Activated CD8-positive, alpha-beta memory T cell treated with anti-CD3 and anti-CD28 coated beads, Interleukin-2, amount 50 U/mL, for 48 hours (primary cell): Measurements from ENCODE around the gene CLDN7.
A peak's percentile ranks its signal among the peaks of the same experiment; 100 is the strongest.

Experiments
- DNase-seq: peaks from one replicate; pipeline ENCODE4 v3.0.0-alpha.2; 2020

The CLDN7 gene

DNA sequence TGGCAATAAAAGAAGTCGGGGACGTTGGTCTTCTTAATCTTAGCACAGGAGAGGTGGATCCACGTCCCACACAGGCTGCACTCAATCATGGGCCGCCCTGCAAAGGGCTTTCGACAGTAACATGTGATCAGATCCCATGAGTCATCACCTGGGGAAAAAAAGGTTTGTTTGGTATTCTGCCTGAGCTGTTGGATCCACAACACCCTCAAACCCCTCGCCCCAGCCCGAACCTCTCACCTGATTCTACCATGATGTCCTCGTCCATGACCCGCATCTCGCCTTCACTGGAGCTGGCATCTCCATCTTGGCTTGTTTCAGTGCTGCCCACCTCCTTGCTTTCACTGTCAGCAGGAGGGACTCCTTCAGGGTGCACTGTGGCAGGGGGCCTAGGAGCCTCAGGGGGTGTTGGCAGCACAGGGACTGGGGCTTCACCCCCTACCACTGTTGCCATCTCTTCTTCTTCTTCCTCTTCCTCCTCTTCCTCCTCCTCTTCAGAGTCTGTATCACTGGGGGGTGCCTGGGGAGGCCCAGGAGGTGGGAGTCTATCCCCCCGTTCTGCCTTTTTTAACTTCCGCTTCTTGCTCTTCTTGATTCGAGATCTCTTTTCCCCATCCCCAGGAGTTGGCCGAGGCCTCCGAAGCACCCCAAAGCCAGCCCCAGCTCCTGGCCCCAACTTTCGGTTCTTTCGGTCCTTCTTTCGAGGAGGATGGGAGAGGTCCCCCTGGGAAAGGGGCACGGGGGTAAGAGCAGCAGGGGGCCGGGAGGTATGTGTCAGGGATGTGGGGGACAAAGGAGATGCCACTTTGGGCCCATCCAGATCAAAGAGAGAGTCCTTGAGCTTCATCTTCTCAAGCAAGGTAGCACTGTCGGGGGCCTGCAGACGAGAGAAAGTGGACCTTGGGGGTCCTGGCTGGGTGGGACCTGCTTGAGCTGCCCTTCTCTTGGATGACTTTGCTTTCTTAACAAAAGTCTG, 26.3 kb downstream of the CLDN7 start:
- no peak for DNase-seq

DNA sequence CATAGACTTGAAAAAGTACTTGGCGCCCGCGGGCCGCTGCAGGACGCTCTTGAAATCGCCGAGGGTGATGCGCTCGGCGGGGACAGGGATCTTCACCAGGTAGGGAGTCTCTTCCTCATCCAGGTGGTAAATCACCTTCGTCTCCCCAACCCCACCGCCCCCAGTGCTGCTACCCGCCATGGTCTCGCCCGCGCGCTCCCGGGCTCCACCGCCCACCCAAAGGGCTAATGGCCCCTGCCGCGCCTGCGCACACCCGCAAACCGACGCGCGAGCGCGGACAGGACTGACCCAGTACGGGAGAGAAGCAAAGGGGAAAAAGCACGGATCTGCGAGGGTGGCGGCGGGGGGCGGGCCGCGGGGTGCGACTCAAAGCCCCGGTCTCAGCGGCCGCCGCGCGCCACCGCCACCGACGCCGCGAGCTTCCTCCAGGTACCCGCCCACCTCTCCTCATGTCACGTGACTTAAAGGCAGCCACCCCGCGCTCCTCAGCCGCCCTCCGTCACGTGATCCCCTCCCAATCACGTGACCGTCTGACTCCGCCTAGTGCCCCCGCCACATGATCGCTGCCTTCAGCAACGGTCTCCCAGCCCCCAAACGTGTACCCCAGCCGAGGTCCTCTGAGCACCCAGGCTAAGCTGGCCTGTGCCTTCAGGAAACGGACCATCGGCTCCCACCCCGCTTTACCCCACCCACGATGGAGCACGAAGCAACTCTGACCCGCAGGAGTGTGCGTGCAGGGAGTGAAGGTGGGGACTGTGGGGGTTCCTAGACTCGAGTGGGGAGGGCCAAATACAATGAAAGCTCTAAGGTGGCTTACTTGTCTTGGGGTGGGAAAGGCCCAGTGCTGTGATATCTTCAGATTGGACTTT, 28.0 kb downstream of the CLDN7 start, which contains the start of gene DVL2:
DVL2 (minus strand) TSS at position 435 of the 869 bp plus-strand sequence; CDS start at position 180, 255 bp downstream.
- DNase-seq = peak; percentile 95

DNA sequence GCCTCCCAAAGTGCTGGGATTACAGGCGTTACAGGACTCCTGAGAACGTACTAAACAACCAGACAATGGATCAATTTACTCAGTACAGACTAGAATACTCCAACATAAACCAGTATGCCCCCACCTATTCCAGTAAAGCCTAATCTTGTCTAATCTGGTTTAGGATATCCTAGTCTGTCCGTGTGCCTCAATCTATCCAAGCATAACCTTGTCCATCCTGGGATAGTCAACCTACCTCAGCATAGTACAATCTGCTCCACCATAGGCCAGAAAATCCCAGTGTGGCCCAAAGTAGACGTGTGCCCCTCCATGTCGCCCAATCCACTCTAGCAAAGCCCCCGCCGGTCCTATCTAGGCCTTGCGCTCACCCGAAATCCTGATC, 28.6 kb downstream of the CLDN7 start:
- no peak for DNase-seq

DNA sequence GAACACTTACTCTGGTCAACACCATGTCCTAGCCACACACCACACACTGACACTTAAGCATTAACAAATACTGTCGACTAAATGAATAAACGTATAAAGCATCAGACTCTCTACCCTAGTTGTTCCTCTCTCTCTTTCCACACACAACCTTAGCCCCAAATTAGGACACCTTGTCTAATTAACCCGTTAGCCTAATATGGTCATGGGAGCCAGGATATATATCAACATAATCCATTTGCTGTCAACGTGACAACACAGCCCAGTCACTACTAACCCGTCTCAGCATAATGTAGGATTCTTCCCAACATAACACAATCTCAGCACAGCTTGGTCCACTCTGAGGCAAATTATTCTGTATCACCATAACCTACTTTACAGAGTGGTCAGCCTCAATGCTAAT, 30.2 kb downstream of the CLDN7 start:
- DNase-seq = no peak

DNA sequence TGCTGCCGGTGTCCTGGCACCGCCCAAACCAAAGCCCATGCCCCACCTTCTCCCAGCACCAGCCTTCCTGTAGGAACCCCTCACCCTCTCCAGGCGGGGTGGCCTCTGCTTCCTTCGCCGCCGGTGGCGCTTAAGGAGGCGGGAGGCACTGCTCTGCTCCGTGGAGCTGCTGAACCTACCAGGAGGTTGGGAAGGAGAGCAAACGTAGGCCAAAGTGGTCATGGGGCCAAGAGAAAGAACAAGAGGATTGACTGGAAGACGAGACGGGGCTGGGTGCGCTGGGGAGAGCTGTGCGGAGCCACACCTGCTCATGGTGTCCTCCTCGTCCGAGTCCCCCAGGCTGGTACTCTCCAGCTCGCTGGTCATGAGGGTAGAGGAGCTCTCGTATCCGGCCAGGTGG, 32.8 kb downstream of the CLDN7 start:
- no peak for DNase-seq

DNA sequence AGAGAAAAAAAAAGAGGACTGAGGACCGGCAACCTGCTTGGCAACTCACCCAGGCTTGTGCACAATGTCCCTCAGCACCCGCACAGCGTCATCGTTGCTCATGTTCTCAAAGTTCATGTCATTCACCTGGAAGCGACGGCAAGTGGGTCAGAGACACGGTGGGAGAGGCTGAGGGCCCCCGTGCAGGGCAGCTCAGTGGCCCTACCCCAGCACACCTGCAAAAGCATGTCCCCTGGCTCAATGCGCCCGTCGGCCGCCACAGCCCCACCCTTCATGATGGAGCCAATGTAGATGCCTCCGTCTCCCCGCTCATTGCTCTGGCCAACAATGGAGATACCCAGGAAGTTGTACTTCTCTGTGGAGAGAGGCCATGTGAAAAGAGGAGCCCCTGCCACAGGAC, 33.4 kb downstream of the CLDN7 start:
- DNase-seq = no peak

DNA sequence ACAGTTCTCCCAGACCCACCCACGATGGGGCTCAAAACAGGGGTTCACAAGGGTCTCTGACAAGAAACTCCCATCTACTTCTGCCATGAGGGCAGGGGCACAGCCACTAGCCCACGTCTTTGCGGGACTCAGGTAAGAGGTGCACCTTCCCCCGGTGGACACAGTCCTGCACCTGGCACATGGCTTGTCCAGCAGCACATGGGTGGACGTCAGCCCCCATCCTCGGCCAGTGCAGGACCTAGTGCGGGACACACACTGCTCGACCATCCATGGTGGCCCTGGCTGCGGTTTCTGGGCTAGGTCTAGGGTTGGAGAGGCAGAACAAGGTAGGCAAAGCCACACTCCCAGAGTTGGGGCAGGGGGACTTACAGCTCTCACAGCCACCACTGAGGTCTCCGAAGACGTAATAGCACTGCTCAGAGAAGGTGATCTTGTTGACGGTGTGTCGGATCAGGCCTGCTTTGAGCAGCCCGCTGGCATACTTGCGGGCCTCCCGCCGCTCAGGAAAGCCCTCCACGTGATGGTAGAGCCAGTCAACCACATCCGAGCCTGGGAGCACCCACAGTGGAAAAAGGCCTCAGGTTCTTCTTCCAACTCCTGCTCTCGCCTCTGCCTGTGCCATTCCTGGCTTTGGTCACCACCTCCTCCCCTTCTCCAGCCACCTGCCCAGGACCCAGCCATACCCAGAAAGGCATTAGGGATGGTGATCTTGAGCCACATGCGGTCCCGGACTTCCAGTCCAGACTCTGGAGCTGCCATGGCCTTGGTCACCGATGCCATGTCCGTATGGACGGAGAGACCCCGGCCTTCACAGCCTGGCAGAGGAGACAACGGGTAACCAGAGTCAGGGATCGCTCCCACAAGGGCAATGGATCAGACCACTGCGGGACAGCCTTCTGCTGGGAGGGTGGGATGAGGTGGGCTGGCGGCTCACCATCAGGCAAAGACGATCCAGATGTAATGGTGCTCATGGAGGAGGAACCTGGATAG, 35.3 kb downstream of the CLDN7 start:
- no peak for DNase-seq

DNA sequence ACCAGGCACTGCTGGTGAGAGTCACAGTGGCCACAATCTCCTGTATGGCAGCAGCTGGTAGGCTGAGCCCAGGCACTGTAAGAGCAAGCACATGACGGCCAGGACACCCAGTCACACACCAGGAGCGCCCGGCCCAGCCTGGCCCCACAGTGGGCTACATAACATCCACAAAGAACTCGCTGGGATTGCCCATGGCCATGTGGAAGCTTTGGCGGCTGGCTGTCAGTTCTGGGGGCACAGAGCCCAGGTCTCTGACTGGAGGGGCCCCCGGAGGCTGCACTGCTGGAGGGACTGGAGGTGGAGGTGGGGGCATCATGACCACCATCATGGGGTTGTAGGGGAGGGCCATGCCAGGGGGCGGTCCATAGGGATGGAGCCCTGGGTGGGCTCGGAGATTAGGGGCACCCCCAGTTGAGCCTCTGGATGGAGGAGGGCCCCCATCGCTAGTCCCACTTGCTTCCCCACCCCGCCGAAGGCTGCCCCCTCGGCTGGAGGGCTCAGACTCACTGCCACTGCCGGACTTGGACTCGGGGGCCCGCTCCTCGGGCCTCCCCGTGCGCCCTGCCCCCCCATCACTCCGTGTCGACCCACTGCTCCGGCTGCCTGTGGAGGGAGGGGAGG, 36.5 kb downstream of the CLDN7 start:
- no peak for DNase-seq

DNA sequence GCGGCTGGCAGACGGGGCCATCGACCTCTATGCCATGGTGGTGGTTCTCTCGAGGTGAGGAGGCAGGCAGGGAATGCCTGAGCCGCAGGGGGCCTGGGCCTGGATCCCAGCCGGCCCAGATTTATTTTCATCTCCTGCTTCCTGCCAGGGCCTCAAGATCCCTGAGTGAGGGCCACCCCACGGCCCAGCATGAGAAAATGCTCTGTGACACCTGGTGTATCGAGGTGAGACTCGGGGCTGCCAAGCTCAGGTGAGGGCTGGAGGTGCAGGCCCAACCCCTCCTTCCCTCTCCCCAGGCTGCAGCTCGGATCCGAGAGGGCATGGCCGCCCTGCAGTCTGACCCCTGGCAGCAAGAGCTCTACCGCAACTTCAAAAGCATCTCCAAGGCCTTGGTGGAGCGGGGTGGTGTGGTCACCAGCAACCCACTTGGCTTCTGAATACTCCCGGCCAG, 37.6 kb downstream of the CLDN7 start:
- DNase-seq = no peak

DNA sequence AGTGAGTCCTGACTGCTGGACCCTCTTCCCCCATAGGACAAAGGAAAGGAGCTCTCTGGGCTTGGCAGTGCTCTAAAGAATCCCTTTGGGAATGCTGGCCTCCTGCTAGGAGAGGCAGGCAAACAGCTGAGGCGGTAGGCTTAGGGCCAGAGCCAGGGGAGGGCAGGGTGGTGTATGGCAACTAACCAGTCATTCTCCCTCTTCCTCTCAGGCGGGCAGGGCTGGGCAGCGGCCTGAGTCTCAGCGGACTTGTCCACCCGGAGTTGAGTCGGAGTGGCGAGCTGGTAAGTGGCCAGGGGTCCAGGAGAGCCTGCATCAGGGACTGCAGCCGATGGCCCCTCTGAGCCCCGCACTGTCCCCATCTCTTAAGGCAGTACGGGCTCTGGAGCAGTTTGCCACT, 38.2 kb downstream of the CLDN7 start:
- no peak for DNase-seq

DNA sequence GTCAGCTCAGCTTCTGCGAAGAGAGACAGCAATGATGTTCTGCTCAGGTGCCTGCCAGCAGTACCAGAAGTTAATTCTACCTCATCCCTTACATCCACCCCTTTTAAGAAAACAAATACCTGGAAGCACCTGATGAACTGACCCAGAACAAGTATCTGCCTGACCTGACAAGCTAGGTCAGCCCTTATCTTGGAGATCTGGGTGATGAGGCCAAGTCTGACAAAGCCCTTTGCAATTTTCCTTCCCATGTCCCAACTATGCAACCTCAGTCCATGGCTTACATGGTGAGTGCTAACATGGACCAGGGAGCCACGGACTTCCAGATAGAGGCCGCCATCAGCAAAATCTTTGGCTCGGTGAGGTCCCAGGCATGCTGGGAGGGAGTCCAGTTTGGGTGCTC, 38.9 kb downstream of the CLDN7 start:
- no peak for DNase-seq

DNA sequence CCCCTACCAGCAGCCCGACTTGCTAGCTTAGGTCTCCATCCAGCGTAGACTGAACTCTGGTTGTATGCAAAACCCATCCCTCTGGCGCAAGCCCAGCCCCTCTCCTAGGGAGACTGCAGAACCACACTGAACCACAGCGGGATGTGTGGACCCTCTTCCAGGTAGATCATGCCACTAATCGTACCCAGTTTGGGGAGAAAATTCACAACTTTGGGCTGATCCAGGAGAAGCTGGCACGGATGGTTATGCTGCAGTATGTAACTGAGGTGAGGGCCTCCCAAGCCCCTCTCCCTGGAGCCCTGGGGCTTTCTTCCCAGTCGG, 39.3 kb downstream of the CLDN7 start:
- no peak for DNase-seq

DNA sequence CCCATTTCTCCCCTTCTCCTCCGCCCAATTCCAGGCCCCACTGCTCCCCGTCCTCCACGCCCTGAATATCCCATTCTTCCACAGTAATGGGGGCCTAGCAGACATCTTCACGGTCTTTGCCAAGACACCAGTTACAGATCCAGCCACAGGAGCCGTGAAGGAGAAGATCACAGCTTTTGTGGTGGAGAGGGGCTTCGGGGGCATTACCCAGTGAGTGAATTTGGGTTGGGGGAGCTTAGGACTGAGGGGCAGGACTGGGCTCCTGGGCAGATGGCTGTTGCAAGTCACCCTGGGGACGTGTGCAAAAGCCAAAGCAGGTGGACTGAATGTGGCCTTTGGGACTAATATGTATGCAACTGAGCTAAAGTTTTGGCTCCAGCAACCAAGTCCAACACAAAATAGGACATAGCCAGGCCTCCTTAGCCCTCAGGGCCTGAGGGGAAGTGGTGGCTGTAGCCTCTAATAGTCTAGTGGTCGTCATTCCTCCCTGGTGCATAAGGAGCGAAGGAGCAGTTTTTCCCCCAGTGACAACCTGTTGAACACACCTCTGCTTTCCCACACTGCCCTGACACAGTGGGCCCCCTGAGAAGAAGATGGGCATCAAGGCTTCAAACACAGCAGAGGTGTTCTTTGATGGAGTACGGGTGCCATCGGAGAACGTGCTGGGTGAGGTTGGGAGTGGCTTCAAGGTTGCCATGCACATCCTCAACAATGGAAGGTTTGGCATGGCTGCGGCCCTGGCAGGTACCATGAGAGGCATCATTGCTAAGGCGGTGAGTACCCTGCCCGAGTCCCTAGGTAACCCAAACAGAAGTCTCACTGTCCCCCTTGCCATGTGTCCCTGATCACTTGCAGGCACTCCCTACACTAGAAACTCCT, 39.9 kb downstream of the CLDN7 start:
- DNase-seq = no peak

DNA sequence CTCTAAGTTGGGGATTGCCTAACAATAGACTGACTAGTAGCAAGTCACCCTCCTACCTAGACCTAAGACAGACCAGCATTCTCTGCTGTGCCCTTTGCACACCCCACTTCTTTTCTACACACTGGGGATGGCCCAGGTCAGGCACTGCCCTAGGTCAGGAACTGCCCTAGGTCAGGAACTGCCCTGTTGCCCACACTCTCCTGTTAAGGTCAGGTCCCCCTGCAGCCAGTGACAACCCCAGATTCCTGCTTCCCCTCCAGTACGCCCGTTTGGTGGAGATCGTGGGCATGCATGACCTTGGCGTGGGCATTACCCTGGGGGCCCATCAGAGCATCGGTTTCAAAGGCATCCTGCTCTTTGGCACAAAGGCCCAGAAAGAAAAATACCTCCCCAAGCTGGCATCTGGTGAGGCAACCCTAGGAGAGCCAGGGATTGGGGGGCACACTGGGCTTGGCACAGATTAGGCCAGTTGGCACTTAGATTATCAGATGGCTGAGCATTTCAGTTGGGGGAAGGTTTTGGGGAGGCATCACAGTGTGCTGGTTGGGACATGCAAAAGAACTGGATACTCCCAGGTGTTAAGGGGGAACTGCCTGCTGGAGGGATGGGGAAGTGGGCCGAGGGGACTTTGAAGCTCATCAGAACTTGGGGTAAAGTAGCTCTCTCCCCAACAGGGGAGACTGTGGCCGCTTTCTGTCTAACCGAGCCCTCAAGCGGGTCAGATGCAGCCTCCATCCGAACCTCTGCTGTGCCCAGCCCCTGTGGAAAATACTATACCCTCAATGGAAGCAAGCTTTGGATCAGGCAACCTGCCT, 40.8 kb downstream of the CLDN7 start:
- DNase-seq = no peak

DNA sequence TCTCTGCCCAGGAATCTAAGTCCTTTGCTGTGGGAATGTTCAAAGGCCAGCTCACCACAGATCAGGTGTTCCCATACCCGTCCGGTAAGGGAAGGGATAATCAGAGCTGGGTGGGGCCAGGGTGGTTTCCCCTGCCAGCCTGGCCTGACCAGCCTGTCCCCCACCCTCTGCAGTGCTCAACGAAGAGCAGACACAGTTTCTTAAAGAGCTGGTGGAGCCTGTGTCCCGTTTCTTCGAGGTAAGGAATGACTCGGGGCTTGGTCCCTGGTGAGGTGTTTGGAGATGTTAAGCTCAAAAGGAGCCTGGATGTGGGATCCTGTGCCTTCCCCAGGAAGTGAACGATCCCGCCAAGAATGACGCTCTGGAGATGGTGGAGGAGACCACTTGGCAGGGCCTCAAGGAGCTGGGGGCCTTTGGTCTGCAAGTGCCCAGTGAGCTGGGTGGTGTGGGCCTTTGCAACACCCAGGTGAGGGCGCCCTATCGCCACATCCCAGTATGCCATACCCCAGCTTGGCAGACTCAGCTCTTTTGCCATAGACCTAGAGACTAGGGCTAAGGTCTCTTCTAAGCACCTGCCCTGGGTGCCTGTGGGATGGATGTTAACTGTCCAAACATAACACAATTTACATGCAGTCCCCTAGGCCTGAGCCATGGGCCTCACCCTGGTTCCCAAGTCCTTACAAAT, 41.5 kb downstream of the CLDN7 start:
- DNase-seq = peak; percentile 81

DNA sequence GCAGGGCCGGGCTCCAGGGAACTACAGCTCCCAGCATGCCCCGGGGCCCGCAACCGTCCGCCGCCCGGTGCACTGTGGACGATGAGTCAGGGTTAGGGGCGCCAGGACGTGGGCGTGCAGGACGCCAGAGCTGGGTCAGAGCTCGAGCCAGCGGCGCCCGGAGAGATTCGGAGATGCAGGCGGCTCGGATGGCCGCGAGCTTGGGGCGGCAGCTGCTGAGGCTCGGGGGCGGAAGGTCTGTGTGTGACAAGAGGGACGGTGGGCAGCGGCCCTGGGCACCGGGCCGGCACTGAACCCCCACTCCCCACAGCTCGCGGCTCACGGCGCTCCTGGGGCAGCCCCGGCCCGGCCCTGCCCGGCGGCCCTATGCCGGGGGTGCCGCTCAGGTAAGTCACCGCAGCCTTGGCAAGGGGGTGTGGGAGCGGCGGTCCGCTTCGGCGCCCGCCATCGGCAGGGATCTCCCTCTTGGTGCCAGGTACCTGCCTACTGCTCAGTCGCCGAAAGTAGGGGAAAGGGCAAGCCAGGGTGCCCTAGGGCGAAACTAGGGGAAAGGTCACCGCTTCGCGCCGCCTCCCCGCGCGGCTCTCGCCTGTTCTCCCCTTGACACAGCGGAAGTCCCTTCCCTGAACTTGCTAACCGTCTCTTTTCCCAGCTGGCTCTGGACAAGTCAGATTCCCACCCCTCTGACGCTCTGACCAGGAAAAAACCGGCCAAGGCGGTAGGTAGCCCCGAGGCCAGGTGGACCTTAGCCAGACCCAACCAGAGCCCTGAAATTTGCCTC, 42.3 kb downstream of the CLDN7 start, which contains the start of the genes ACADVL and DLG4:
ACADVL (plus strand) TSS at position 127 of the 781 bp plus-strand sequence; CDS start at position 174, 47 bp downstream.
DLG4 (minus strand) TSS at position 25 of the 781 bp plus-strand sequence.
- peak; percentile 93 for DNase-seq

DNA sequence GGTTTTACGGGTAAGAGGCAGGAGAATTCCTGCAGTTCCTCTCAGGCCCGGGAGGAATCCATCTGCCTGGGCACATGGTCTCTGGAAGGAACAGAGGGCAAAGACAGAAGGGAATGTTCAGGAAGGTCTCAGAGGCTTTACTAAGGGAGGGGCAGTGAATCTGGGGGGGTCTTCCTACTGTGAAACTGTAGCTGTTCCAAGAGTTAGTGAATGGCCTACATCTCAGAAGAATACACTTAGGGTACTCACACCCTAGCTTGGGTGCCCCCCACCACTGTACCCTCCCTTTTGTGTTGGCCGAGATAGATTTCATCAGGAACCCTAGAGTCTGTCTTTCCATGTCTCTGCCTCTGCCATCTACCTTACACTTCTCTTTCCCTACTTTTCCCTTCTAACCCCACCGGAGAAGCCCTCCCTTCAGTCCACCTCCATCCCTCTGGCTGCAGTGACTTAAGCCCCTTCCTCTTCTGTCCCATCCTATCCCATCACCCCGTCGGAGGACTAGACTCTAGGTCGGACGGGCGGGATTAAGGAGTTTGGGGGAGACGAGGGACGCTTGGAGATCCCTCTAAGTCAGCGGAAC, 43.0 kb downstream of the CLDN7 start:
- no peak for DNase-seq

DNA sequence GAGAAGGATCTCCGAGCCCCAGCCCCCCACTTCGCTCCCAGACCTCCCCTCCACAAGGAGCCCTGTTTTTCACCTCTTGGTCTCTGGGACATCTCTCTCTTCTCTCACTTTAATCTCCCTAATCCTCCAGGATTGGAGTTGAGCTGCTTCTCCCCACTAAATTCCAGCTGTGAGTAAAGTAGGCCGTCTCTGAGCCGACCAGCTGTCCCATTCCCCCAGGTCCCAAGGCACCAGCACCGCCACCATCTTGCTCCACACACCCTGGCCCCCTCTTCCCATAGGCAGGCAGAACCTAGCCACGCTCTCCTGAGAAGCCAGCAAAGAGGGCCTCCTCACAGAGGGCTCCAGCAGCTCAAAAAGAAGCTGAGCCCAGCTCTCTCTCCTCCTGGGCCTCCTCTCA, 43.5 kb downstream of the CLDN7 start:
- no peak for DNase-seq
